MM.1S (cell line): Measurements from ENCODE around the gene FARSB.

Experiments
- DNase-seq: peaks from one replicate; pipeline ENCODE4 v3.0.0-alpha.2; 2015
- H2AFZ ChIP-seq: fragments of 300-600 bp; sonication (generic); 2 replicates; pipeline ENCODE4 v1.6.0; 2016; ENCODE audit warnings: antibody characterized with exemption, low read length
- H3F3A ChIP-seq: fragments of 300-600 bp; sonication (generic); 2 replicates; pipeline ENCODE4 v1.6.1; 2016; ENCODE audit warnings: mild to moderate bottlenecking, antibody characterized with exemption, low read length, moderate library complexity, mixed read lengths; ENCODE audit not compliant: insufficient read depth
- H3K27ac ChIP-seq: fragments of 300-600 bp; sonication (generic); 2 replicates; pipeline ENCODE4 v1.5.1; 2016; ENCODE audit warnings: mild to moderate bottlenecking, low read length
- H3K27me3 ChIP-seq: fragments of 300-600 bp; sonication (generic); replicated peaks from 2 replicates; pipeline ENCODE4 v1.6.0; 2016; ENCODE audit warnings: low read length; ENCODE audit not compliant: insufficient read depth
- H3K36me3 ChIP-seq: fragments of 300-600 bp; sonication (generic); replicated peaks from 2 replicates; pipeline ENCODE4 v1.6.1; 2016; ENCODE audit warnings: mild to moderate bottlenecking, low read length, mixed read lengths; ENCODE audit not compliant: insufficient read depth
- H3K4me1 ChIP-seq: fragments of 300-600 bp; sonication (generic); 2 replicates; pipeline ENCODE4 v1.6.1; 2016; ENCODE audit warnings: low read length, mixed read lengths
- H3K4me2 ChIP-seq: fragments of 300-600 bp; sonication (generic); 2 replicates; pipeline ENCODE4 v1.6.0; 2016; ENCODE audit warnings: low read depth, low read length
- H3K4me3 ChIP-seq: fragments of 300-600 bp; sonication (generic); 2 replicates; pipeline ENCODE4 v1.5.1; 2016; ENCODE audit warnings: low read length, mixed read lengths
- H3K79me2 ChIP-seq: fragments of 300-600 bp; sonication (generic); 2 replicates; pipeline ENCODE4 v1.6.1; 2016; ENCODE audit warnings: mixed run types, low read length, mixed read lengths
- H3K9ac ChIP-seq: fragments of 300-600 bp; sonication (generic); 2 replicates; pipeline ENCODE4 v1.6.1; 2016; ENCODE audit warnings: low read length, mixed read lengths
- H3K9me2 ChIP-seq: fragments of 300-600 bp; sonication (generic); replicated peaks from 2 replicates; pipeline ENCODE4 v1.6.1; 2016; ENCODE audit warnings: mild to moderate bottlenecking, low read length, mixed read lengths; ENCODE audit not compliant: insufficient read depth
- H3K9me3 ChIP-seq: fragments of 300-600 bp; sonication (generic); replicated peaks from 2 replicates; pipeline ENCODE4 v1.6.1; 2016; ENCODE audit warnings: mild to moderate bottlenecking, low read length, mixed read lengths; ENCODE audit not compliant: insufficient read depth
- H4K20me1 ChIP-seq: fragments of 300-600 bp; sonication (generic); 2 replicates; pipeline ENCODE4 v1.6.1; 2016; ENCODE audit warnings: mild to moderate bottlenecking, low read length, moderate library complexity, mixed read lengths; ENCODE audit not compliant: insufficient read depth
- EZH2 ChIP-seq: fragments of 300-600 bp; sonication (generic); optimal IDR thresholded peaks from 2 replicates; pipeline ENCODE3; 2017; ENCODE audit warnings: low read depth, mild to moderate bottlenecking, antibody characterized with exemption, low read length, mixed read lengths
- EZH2phosphoT487 ChIP-seq: fragments of 300-600 bp; sonication (generic); IDR thresholded peaks from 2 replicates; pipeline ENCODE4 v1.6.1; 2018; ENCODE audit warnings: antibody characterized with exemption, low read length
- TF ChIP-seq, protein P1 (sequence below): fragments of 300-600 bp; sonication (generic); IDR thresholded peaks from 2 replicates; pipeline ENCODE4 v1.5.1; 2016; ENCODE audit warnings: antibody characterized with exemption, low read length, mixed read lengths

Gene FARSB

GRCh38 chr2:222568865-222569264, 87.0 kb downstream of the FARSB start:
- Histone ChIP-seq H3K4me1 (peaks cover 19% of the 10 kb centered on the region), H2AFZ (no peak overlapping the region), H4K20me1 (no peaks in the 10 kb centered on the region), H3K27me3 (no peaks in the 10 kb centered on the region), H3K79me2 (peaks cover 7% of the 10 kb centered on the region; the same call in 1 of the 2 replicates), H3K4me3 (no peak overlapping the region), H3K36me3 (peaks cover 6% of the 10 kb centered on the region), H3K27ac (no peak overlapping the region), H3K9me2 (no peaks in the 10 kb centered on the region), H3K9me3 (no peaks in the 10 kb centered on the region), H3K4me2 (no peak overlapping the region), H3F3A (peaks cover 18% of the 10 kb centered on the region), H3K9ac (no peak overlapping the region)
- DNase-seq: no peak
- TF ChIP-seq EZH2 (no peak), EZH2phosphoT487 (no peak)
- TF ChIP-seq, protein P1, sequence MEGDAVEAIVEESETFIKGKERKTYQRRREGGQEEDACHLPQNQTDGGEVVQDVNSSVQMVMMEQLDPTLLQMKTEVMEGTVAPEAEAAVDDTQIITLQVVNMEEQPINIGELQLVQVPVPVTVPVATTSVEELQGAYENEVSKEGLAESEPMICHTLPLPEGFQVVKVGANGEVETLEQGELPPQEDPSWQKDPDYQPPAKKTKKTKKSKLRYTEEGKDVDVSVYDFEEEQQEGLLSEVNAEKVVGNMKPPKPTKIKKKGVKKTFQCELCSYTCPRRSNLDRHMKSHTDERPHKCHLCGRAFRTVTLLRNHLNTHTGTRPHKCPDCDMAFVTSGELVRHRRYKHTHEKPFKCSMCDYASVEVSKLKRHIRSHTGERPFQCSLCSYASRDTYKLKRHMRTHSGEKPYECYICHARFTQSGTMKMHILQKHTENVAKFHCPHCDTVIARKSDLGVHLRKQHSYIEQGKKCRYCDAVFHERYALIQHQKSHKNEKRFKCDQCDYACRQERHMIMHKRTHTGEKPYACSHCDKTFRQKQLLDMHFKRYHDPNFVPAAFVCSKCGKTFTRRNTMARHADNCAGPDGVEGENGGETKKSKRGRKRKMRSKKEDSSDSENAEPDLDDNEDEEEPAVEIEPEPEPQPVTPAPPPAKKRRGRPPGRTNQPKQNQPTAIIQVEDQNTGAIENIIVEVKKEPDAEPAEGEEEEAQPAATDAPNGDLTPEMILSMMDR: no peak

- TF ChIP-seq, protein P1: no peak
- TF ChIP-seq EZH2: no peak
- TF ChIP-seq EZH2phosphoT487: no peak
- Histone ChIP-seq H3K36me3 (peaks cover 2% of the 10 kb centered on the region; the same call in 1 of the 2 replicates), H2AFZ (no peak overlapping the region), H3K9me2 (no peaks in the 10 kb centered on the region), H3K27me3 (no peaks in the 10 kb centered on the region), H3K79me2 (no peaks in the 10 kb centered on the region), H3K9ac (no peak overlapping the region), H4K20me1 (no peaks in the 10 kb centered on the region), H3K4me1 (no peaks in the 10 kb centered on the region), H3K4me2 (no peak overlapping the region), H3F3A (no peaks in the 10 kb centered on the region), H3K9me3 (no peaks in the 10 kb centered on the region), H3K27ac (no peak overlapping the region), H3K4me3 (no peak overlapping the region)
- DNase-seq: no peak
Observed at GRCh38 chr2:222566229-222566628, 89.7 kb downstream of the FARSB start.

- Histone ChIP-seq H3K27ac (no peak overlapping the region), H3K9me3 (no peaks in the 10 kb centered on the region), H3K27me3 (no peaks in the 10 kb centered on the region), H3K9ac (no peak overlapping the region), H3K9me2 (no peaks in the 10 kb centered on the region), H3K4me2 (no peak overlapping the region), H3F3A (no peaks in the 10 kb centered on the region), H3K4me1 (no peaks in the 10 kb centered on the region), H3K36me3 (no peaks in the 10 kb centered on the region; the same call in 1 of the 2 replicates), H4K20me1 (no peaks in the 10 kb centered on the region), H2AFZ (no peak overlapping the region), H3K79me2 (no peaks in the 10 kb centered on the region), H3K4me3 (no peak overlapping the region)
- TF ChIP-seq EZH2phosphoT487 (no peak), EZH2 (no peak)
- TF ChIP-seq, protein P1: no peak
- no peak for DNase-seq
Observed at GRCh38 chr2:222563936-222564335, 92.0 kb downstream of the FARSB start.
